OCI-LY3 (cell line): ENCODE data around the gene ZC3H7A.

Source experiments
- H2AFZ ChIP-seq: fragments of 200-600, 300-600 bp; shearing (Covaris generic); 2 replicates; pipeline ENCODE4 v1.6.0; 2014; ENCODE audit warnings: antibody characterized with exemption, low read depth, low read length
- H3K27ac ChIP-seq: fragments of 200-600, 300-600 bp; sonication (generic); 2 replicates; pipeline ENCODE4 v1.5.1; 2014; ENCODE audit warnings: mild to moderate bottlenecking, low read length, moderate library complexity, mixed read lengths
- H3K27me3 ChIP-seq: fragments of 200-600, 300-600 bp; sonication (generic); 2 replicates; pipeline ENCODE4 v1.6.1; 2014; ENCODE audit warnings: low read depth, low read length, mixed read lengths
- H3K36me3 ChIP-seq: fragments of 200-600, 300-600 bp; sonication (generic); replicated peaks from 2 replicates; pipeline ENCODE3; 2014; ENCODE audit warnings: low read depth, low read length, mixed read lengths
- H3K4me1 ChIP-seq: fragments of 300-600, 200-600 bp; sonication (generic); 2 replicates; pipeline ENCODE4 v1.6.1; 2014; ENCODE audit warnings: low read length, mixed read lengths
- H3K4me2 ChIP-seq: fragments of 200-600, 300-600 bp; sonication (generic); 2 replicates; pipeline ENCODE4 v1.6.1; 2014; ENCODE audit warnings: low read length, mixed read lengths
- H3K4me3 ChIP-seq: fragments of 300-600, 200-600 bp; sonication (generic); 2 replicates; pipeline ENCODE4 v1.5.1; 2014; ENCODE audit warnings: antibody characterized with exemption, mild to moderate bottlenecking, low read length, moderate library complexity
- H3K79me2 ChIP-seq: fragments of 300-600, 200-600 bp; shearing (Covaris generic); 2 replicates; pipeline ENCODE4 v1.6.1; 2014; ENCODE audit warnings: mild to moderate bottlenecking, low read length, mixed read lengths
- H3K9ac ChIP-seq: fragments of 300-600, 200-600 bp; shearing (Covaris generic); 2 replicates; pipeline ENCODE4 v1.6.0; 2014; ENCODE audit warnings: mild to moderate bottlenecking, low read length, moderate library complexity
- H3K9me3 ChIP-seq: fragments of 200-600, 300-600 bp; shearing (Covaris generic); 2 replicates; pipeline ENCODE4 v1.6.1; 2014; ENCODE audit warnings: low read length, mixed read lengths; ENCODE audit not compliant: insufficient read depth
- H4K20me1 ChIP-seq: fragments of 200-600, 300-600 bp; sonication (generic); 2 replicates; pipeline ENCODE4 v1.6.1; 2016; ENCODE audit warnings: low read length, mixed read lengths; ENCODE audit not compliant: insufficient read depth
- EZH2phosphoT487 ChIP-seq: fragments of 200-600 bp; shearing (Covaris generic); IDR thresholded peaks from 2 replicates; pipeline ENCODE4 v1.6.1; 2018; ENCODE audit warnings: antibody characterized with exemption, mixed run types, low read depth
- TF ChIP-seq, protein P1 (sequence below): fragments of 200-600, 300-600 bp; sonication (generic); IDR thresholded peaks from 2 replicates; pipeline ENCODE4 v1.5.1; 2014; ENCODE audit warnings: antibody characterized with exemption, low read length, low read depth

ZC3H7A gene

DNA sequence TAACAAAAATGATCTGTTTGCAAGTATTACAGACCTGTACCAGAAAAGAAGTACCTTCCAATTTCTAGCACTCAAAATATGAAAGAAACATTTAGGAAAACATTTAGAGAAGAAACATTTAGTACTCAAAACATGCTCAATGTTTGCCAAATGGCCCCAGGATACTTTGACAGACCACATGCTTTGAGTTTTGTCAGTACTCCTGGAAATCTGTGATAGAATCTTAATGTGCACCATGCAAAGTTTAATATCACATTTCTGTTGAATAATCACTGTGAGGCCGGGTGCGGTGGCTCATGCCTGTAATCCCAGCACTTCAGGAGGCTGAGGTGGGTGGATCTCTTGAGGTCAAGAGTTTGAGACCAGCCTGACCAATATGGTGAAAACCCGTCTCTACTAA lies 8.5 kb upstream of the ZC3H7A start:
- peaks cover 9% of the 10 kb centered on the region for H3K79me2 ChIP-seq
- H3K4me2 ChIP-seq, result no peak overlapping the region
- no peaks in the 10 kb centered on the region for H3K9me3 ChIP-seq
- H3K36me3 ChIP-seq, result no peaks in the 10 kb centered on the region
- no peak overlapping the region for H2AFZ ChIP-seq
- H3K4me1 ChIP-seq, result peaks cover 11% of the 10 kb centered on the region
- no peak overlapping the region for H3K9ac ChIP-seq
- H4K20me1 ChIP-seq, result 0 out of 2 replicates have a peak, but pooled peaks cover 7% of the 10 kb centered on the region
- TF ChIP-seq EZH2phosphoT487, result no peak
- TF ChIP-seq, protein P1, sequence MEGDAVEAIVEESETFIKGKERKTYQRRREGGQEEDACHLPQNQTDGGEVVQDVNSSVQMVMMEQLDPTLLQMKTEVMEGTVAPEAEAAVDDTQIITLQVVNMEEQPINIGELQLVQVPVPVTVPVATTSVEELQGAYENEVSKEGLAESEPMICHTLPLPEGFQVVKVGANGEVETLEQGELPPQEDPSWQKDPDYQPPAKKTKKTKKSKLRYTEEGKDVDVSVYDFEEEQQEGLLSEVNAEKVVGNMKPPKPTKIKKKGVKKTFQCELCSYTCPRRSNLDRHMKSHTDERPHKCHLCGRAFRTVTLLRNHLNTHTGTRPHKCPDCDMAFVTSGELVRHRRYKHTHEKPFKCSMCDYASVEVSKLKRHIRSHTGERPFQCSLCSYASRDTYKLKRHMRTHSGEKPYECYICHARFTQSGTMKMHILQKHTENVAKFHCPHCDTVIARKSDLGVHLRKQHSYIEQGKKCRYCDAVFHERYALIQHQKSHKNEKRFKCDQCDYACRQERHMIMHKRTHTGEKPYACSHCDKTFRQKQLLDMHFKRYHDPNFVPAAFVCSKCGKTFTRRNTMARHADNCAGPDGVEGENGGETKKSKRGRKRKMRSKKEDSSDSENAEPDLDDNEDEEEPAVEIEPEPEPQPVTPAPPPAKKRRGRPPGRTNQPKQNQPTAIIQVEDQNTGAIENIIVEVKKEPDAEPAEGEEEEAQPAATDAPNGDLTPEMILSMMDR, result no peak
- H3K27ac ChIP-seq, result no peak overlapping the region
- no peaks in the 10 kb centered on the region for H3K27me3 ChIP-seq
- H3K4me3 ChIP-seq, result no peak overlapping the region

- peaks cover 24% of the 10 kb centered on the region; the same call in 1 of the 2 replicates for H4K20me1 ChIP-seq
- no peak overlapping the region for H3K9ac ChIP-seq
- no peak overlapping the region for H2AFZ ChIP-seq
- H3K27ac ChIP-seq, result no peak overlapping the region
- H3K9me3 ChIP-seq, result no peaks in the 10 kb centered on the region
- TF ChIP-seq, protein P1, result no peak
- no peak for TF ChIP-seq EZH2phosphoT487
- H3K27me3 ChIP-seq, result no peaks in the 10 kb centered on the region
- peaks cover 44% of the 10 kb centered on the region for H3K79me2 ChIP-seq
- peaks cover 19% of the 10 kb centered on the region for H3K36me3 ChIP-seq
- no peak overlapping the region for H3K4me3 ChIP-seq
- H3K4me1 ChIP-seq, result peaks cover 21% of the 10 kb centered on the region
- H3K4me2 ChIP-seq, result no peak overlapping the region
These were observed 4.5 kb upstream of the ZC3H7A start for GRCh38 chr16:11801481-11802021.

- H3K4me1 ChIP-seq, result peaks cover 26% of the 10 kb centered on the region
- H3K27ac ChIP-seq, result no peak overlapping the region
- no peaks in the 10 kb centered on the region for H3K9me3 ChIP-seq
- H3K9ac ChIP-seq, result no peak overlapping the region
- no peak overlapping the region for H2AFZ ChIP-seq
- H3K36me3 ChIP-seq, result peaks cover 21% of the 10 kb centered on the region
- no peaks in the 10 kb centered on the region for H3K27me3 ChIP-seq
- H3K4me2 ChIP-seq, result peak overlapping the region; percentile 94
- H3K4me3 ChIP-seq, result peak overlapping the region; percentile 92; the same call in 1 of the 2 replicates
- no peak for TF ChIP-seq EZH2phosphoT487
- TF ChIP-seq, protein P1, result no peak
- H4K20me1 ChIP-seq, result peaks cover 24% of the 10 kb centered on the region; the same call in 1 of the 2 replicates
- H3K79me2 ChIP-seq, result peaks cover 57% of the 10 kb centered on the region
These were observed 3.3 kb upstream of the ZC3H7A start for GRCh38 chr16:11800382-11800718.

DNA sequence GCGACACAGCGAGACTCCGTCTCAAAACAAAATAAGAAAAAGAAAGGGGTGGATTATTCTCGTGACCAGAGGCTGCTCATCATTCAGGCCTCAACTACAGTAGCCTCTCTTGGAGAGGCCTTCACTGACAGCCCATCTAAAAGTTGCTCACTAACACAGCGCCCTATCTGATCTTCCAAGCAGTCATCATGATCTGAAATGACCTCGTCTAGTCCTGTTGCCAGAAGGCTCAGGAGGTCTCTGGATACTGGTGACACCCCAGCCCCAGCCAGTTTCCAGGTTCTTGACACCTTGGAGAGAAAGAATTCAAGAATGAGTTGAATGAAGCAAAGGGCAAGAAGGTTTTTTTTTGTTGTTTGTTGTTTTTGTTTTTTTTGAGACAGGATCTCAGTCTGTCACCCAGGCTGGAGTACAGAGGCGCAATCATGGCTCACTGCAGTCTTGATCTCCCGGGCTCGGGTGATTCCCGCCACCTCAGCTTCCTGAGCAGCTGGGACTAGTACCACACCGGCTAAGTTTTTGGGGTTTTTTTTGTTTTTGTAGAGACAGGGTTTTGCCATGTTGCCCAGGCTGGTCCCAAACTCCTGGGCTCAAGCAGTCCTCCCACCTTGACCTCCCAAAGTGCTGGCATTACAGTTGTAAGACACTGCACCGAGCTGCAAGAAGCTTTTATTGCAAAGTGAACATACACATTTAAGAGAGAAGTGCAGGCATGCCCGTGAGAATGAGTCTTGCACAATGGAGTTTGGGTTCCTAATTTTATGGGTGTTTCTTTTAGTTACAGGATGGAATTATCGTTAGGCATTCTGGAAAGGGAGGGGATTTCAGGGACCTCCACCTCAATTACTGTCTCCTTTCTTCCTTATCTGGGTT lies 2.7 kb upstream of the ZC3H7A start:
- Histone ChIP-seq H3K79me2 (peaks cover 63% of the 10 kb centered on the region), H2AFZ (no peak overlapping the region), H3K36me3 (peaks cover 26% of the 10 kb centered on the region), H4K20me1 (peaks cover 28% of the 10 kb centered on the region; the same call in 1 of the 2 replicates), H3K27me3 (no peaks in the 10 kb centered on the region), H3K27ac (peak overlapping the region; percentile 16; the same call in 1 of the 2 replicates), H3K4me2 (peak overlapping the region; percentile 94), H3K9me3 (no peaks in the 10 kb centered on the region), H3K9ac (peak overlapping the region; percentile 26; the same call in 1 of the 2 replicates), H3K4me3 (peak overlapping the region; percentile 92), H3K4me1 (peaks cover 32% of the 10 kb centered on the region)
- no peak for TF ChIP-seq EZH2phosphoT487
- TF ChIP-seq, protein P1, result no peak
